HG03159 (cell line): ENCODE results near the gene MATN3.

Experiments used
- ATAC-seq: cut with Tn5 transposase; IDR thresholded peaks from one replicate; pipeline ENCODE4 v1.9.1; 2021; ENCODE audit warnings: mild to moderate bottlenecking, moderate library complexity; ENCODE audit not compliant: unreplicated experiment

Gene MATN3

GRCh38 chr2:20005067-20005627 lies 7.3 kb downstream of the MATN3 start:
- ATAC-seq: no peak

- no peak for ATAC-seq
Observed at GRCh38 chr2:20001361-20001863, 11.1 kb downstream of the MATN3 start.

GRCh38 chr2:19993731-19994130 lies 18.7 kb downstream of the MATN3 start:
- ATAC-seq: no peak

- no peak for ATAC-seq
Observed at GRCh38 chr2:19991895-19992294, 20.6 kb downstream of the MATN3 start.

- no peak for ATAC-seq
Observed at GRCh38 chr2:19990416-19990728, 22.1 kb downstream of the MATN3 start.

GRCh38 chr2:19989667-19990415 lies 22.6 kb downstream of the MATN3 start, which contains the start of gene WDR35:
WDR35 (minus strand) TSS chr2:19990105; CDS start chr2:19990015, 90 bp downstream.
- peak; percentile 89 for ATAC-seq

- peak; percentile 2 for ATAC-seq
Observed at GRCh38 chr2:19989342-19989666, 23.2 kb downstream of the MATN3 start.

- no peak for ATAC-seq
Observed at GRCh38 chr2:19988600-19988999, 23.9 kb downstream of the MATN3 start.

- ATAC-seq: peak; percentile 72
Observed at GRCh38 chr2:19987936-19988335, 24.5 kb downstream of the MATN3 start.

GRCh38 chr2:19982268-19982667 lies 30.2 kb downstream of the MATN3 start:
- no peak for ATAC-seq

- ATAC-seq: no peak
Observed at GRCh38 chr2:19979932-19980331, 32.5 kb downstream of the MATN3 start.

- no peak for ATAC-seq
Observed at GRCh38 chr2:19973466-19973865, 39.0 kb downstream of the MATN3 start.

- ATAC-seq: no peak
Observed at GRCh38 chr2:19971691-19972090, 40.8 kb downstream of the MATN3 start.

- no peak for ATAC-seq
Observed at GRCh38 chr2:19963386-19963785, 49.1 kb downstream of the MATN3 start.

GRCh38 chr2:19955544-19956422 lies 56.7 kb downstream of the MATN3 start:
- ATAC-seq: peak; percentile 93

GRCh38 chr2:19949071-19949470 lies 63.4 kb downstream of the MATN3 start:
- ATAC-seq: no peak

- ATAC-seq: no peak
Observed at GRCh38 chr2:19947184-19947940, 65.1 kb downstream of the MATN3 start.

GRCh38 chr2:19944205-19944845 lies 68.1 kb downstream of the MATN3 start:
- ATAC-seq: no peak

- ATAC-seq: no peak
Observed at GRCh38 chr2:19943189-19943588, 69.3 kb downstream of the MATN3 start.

- no peak for ATAC-seq
Observed at GRCh38 chr2:19942199-19942598, 70.3 kb downstream of the MATN3 start.
